Stimulated activated CD8-positive, alpha-beta memory T cell treated with anti-CD3 and anti-CD28 coated beads, Interleukin-12 subunit alpha, Interleukin-12 subunit beta, amount 100 ng/mL, for 1 hour (primary cell): Measurements from ENCODE around the gene MVK.

ENCODE experiments used
- DNase-seq: peaks from one replicate; pipeline ENCODE4 v3.0.0-alpha.2; 2020; ENCODE audit warnings: low read depth

The MVK gene

GRCh38 chr12:109573029-109573913 lies at the start of gene MVK, which contains the start of gene MMAB:
TSS of gene MVK (plus strand) at chr12:109573794. CDS start at chr12:109574823, 1,029 bp downstream.
TSS of gene MMAB (minus strand) at chr12:109573504. CDS start at chr12:109573480, 24 bp downstream.
- DNase-seq, result peak; percentile 96

DNA sequence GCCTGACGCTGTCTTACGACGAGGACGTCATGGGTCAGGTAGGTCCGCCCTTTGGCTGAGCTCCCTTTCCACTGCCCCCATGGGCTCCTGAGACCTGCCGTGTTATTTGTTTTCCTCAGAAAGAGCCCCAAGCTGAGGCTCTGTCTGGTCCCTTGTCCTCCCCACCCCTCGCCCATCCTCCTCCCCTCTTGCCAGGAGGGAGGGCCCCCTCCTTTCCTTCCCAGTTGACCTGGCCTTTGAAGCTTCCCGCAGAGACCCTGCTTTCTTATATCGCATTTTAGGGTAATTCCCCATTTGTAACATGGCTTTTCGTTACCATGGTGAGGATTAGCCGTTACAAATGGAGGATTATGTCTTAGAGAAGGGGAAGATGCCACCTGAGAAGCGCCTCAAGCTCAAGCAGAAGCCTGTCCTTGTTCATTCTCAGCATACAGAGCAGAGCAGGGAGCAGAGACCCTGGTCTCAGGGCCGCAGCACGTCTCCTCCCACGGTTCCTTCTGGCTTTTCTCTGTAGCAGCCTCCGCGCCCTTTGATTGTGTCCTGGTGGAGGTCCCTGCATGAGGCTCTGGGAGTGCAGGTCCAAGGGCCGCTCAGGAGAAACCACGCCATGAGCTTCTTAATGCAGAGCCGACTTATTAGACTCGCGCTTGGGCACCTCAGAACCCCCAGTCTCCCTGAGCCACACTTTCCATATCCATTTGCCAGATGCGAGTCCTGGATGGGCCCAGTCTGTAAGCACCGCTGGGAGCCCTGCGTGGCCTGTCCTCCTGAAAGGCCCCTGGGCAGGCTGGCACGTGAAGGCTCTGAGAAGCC lies 48.9 kb upstream of the MVK start:
- DNase-seq, result no peak

DNA sequence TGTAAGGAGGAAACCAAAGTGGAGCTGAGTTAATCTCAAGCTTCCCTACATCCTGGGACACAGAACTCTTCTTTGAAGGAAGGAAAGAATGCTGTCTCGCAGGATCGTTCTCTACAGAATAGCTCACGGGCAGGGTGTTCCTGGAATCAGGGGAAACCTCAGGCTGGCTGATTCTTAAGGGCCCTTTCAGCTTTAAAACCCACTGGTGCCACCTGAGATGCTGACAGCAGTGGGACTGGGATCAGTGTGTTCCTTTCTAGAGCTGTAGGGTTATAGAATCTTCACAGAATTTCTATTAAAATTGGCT lies 48.4 kb upstream of the MVK start:
- no peak for DNase-seq

DNA sequence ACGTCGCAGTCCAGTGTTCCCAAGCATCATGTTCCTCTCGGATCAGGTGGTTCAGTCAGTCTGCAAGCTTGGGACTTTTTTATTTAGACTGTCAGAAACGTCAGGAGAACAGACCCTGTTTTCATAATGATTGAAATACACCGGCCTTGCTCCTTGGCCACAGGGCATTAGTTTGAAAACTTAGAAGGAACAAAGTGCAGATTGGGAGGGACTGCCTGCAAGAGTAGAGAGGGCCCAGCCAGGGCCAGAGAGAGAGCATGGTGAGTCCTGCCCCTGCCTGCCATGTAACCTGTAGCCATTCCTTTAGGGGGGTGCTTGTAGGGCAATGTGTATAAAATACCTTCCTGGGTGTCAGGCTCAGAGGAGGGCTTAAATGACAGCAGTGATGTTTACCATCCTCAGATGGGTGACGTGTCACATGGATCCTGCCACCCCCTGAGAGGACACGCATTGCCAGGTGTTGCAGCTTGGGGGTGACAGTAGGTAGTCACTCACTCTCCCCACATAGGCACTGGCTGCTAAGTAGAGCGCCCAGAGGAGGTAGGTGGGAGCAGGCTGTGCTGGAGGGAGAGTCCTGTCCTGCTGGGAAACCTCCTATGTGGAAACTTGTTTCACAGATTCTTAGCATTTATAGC lies 46.0 kb upstream of the MVK start:
- DNase-seq, result no peak

GRCh38 chr12:109529691-109530640 lies 43.6 kb upstream of the MVK start:
- no peak for DNase-seq

DNA sequence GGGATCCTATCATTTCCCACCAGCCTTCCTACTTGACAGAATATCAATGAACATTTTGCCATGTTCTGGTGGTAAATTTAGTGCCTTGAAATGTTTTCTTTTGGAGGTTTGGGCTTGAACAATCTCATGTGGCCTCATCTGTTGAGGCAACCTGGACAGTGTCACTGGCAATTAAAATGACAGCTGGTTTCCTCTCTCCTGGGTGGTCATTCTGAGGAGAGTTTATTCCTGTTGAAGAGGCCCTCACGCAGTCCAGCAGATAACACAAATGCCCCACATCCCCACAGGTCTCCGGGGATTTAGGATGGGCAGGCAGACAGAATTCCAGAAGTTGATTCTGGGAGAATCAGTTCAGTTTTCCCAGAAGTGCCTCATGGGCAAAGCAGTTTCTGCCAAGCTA lies 42.2 kb upstream of the MVK start:
- no peak for DNase-seq

GRCh38 chr12:109532721-109533486 lies 40.7 kb upstream of the MVK start:
- no peak for DNase-seq

DNA sequence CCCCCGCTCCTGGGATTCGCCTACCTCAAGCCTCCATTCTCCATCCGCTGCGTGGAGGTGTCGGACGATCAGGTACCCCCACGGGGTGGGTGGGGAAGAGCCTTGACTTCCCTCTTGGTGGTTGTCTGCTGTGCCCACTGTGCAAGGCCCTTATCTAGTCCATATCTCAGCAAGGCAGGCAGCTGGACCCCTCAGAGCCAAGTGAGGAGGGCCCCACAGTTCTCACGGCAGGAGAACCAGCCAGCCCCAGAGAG lies 40.2 kb upstream of the MVK start:
- DNase-seq, result no peak

- no peak for DNase-seq
These were observed 39.1 kb upstream of the MVK start for GRCh38 chr12:109534456-109534855.

GRCh38 chr12:109535231-109535862 lies 38.2 kb upstream of the MVK start:
- DNase-seq, result no peak

DNA sequence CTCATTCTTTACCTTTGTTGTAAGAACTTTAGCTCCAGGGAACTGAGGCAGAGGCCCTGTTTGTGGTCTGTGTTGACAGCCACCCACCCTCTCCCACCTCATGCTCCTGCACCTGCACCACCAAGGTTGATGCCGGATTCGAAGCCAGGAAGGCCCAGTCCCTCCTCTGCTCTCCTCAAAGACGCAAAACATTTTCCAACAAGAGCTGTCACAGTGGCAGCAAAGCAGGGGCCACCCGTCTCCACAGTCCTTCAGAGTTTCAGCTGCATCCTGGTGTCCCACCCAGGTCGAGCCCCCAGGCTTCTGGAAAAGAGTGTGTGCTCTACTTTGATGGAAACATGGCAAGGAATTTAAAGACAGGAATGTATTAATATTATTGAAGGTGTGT lies 37.7 kb upstream of the MVK start:
- no peak for DNase-seq

GRCh38 chr12:109537136-109537535 lies 36.5 kb upstream of the MVK start:
- no peak for DNase-seq

- DNase-seq, result no peak
These were observed 35.3 kb upstream of the MVK start for GRCh38 chr12:109538191-109538863.

DNA sequence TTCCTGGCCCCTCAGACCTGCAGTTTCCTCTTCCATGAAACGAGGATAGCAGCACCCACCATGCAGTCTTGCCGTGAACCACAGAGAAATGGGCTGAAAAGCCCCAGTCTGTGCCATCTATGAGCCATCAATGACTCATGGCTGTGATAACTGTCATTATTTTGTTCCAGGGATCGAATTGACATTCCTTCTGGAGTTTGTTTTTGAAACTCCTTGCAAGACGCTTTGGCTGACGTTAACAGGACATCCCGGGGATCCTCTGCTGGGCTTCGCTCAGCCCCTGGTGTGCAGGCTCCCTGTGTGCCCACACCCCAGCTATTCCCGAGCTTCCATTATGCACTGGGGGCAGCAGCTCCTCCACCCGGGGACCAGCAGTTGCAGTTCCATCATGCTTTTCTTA lies 34.1 kb upstream of the MVK start:
- DNase-seq, result no peak

GRCh38 chr12:109540526-109541412 lies 32.8 kb upstream of the MVK start:
- DNase-seq, result no peak

GRCh38 chr12:109541413-109541726 lies 32.2 kb upstream of the MVK start:
- no peak for DNase-seq

DNA sequence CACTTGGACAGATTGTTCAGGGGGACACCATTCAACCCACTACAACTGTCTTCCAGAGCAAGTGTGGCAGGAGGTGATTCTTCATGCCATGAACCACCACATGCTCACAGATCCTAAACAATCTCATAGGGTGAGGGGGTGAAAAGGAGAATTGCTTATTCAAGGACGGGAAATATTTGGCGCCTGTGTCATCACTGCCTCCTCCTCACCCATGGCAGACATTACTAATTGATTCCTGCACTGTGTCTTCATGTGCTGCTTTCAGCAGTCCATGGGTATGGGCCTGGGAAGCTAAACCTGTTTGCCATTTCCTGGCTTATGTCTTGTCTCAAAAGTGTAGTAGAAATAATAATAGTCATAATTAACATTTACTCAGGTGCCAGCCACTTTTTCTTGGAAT lies 31.6 kb upstream of the MVK start:
- DNase-seq, result no peak

GRCh38 chr12:109542876-109543275 lies 30.7 kb upstream of the MVK start:
- DNase-seq, result no peak

- DNase-seq, result no peak
These were observed 28.6 kb upstream of the MVK start for GRCh38 chr12:109544955-109545531.
